Neural progenitor cell (in vitro differentiated cells): ENCODE results near the gene TSPAN13.

ENCODE experiments used
- EZH2phosphoT487 ChIP-seq: fragments of 200-600 bp; sonication (generic); IDR thresholded peaks from 2 replicates; pipeline ENCODE4 v1.6.1; 2017; ENCODE audit warnings: antibody characterized with exemption
- TF ChIP-seq, protein P1 (sequence below): fragments of 200-600 bp; sonication (generic); IDR thresholded peaks from 2 replicates; pipeline ENCODE4 v1.5.1; 2017; ENCODE audit warnings: antibody characterized with exemption, mild to moderate bottlenecking

DNA sequence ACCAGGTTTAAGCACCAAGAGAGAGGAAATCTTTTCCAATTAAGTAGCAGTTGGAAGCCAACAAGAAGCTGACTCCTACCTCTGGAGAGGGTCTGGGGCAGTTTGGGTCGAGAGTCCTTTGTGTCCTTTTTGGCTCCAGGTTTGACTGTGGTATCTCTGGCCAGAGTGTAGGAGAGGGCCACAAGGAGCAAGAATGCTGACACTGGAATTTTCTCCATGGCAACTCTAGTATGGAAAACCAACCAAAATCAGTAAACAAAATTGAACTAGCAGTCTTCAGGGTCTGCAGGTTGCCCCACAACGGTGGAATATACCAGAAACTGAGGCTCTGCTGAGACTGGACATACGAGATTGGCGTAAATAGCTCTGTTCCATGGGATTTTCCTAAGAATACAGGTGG lies 48.0 kb downstream of the TSPAN13 start:
- TF ChIP-seq, protein P1, sequence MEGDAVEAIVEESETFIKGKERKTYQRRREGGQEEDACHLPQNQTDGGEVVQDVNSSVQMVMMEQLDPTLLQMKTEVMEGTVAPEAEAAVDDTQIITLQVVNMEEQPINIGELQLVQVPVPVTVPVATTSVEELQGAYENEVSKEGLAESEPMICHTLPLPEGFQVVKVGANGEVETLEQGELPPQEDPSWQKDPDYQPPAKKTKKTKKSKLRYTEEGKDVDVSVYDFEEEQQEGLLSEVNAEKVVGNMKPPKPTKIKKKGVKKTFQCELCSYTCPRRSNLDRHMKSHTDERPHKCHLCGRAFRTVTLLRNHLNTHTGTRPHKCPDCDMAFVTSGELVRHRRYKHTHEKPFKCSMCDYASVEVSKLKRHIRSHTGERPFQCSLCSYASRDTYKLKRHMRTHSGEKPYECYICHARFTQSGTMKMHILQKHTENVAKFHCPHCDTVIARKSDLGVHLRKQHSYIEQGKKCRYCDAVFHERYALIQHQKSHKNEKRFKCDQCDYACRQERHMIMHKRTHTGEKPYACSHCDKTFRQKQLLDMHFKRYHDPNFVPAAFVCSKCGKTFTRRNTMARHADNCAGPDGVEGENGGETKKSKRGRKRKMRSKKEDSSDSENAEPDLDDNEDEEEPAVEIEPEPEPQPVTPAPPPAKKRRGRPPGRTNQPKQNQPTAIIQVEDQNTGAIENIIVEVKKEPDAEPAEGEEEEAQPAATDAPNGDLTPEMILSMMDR, result no peak
- TF ChIP-seq EZH2phosphoT487, result no peak
